Measurements from ENCODE around the gene GLT1D1.
A peak's percentile ranks its signal among the peaks of the same experiment; 100 is the strongest.

GLT1D1 gene

DNA sequence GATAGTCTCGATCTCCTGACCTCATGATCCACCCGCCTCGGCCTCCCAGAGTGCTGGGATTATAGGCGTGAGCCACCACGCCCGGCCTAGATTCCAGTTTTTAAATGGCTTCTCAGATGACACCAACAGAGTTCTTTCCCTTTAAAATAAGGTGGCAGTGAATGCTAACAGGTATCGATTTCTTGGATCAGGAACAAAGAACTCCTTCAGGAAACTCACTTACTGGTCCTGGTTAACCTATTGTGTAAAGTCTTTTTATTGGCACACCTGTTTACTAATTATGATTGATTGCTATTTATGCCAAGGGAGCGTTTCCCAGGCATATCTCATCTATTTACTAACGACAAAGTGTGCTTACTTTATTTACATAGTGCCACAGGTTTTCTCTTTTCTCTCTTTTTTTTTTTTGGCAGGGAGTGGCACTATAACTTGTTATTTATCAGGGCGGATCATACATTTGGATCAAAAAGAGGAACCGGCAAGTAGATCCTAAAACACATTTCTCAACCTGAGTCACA lies 89.7 kb downstream of the GLT1D1 start:
- H3K9me3 Mint-ChIP-seq, result no peaks in the 10 kb centered on the region
- H3K27ac Mint-ChIP-seq, result no peak overlapping the region
- H3K36me3 Mint-ChIP-seq, result no peaks in the 10 kb centered on the region
- no peak overlapping the region for H3K4me3 Mint-ChIP-seq
- ATAC-seq, result no peak
- no peak for DNase-seq (ENCODE audit: low spot score in 2 of 2)
- no peaks in the 10 kb centered on the region for H3K4me1 Mint-ChIP-seq

DNA sequence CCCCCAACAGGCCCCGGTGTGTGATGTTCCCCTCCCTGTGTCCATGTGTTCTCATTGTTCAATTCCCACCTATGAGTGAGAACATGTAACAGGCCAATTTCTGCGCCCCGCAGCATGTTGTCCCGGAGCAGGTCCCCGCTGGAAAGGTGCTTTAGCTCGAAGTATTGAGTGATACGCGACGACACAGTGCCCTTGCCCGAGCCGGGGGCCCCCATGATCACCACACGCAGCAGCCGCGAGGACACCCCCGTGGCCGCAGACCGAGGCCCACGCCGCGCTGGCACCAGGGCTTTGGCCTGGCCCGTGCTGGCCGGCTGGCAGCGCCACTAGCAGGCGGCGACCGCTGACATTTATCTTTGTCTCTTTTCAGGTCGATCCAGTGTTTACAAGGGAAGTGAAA lies 91.7 kb downstream of the GLT1D1 start:
- DNase-seq (ENCODE audit: low spot score in 2 of 2) (no peak), ATAC-seq (no peak)
- H3K27ac Mint-ChIP-seq, result no peak overlapping the region
- H3K9me3 Mint-ChIP-seq, result no peaks in the 10 kb centered on the region
- H3K36me3 Mint-ChIP-seq, result no peaks in the 10 kb centered on the region
- no peaks in the 10 kb centered on the region for H3K4me1 Mint-ChIP-seq
- H3K4me3 Mint-ChIP-seq, result no peak overlapping the region

DNA sequence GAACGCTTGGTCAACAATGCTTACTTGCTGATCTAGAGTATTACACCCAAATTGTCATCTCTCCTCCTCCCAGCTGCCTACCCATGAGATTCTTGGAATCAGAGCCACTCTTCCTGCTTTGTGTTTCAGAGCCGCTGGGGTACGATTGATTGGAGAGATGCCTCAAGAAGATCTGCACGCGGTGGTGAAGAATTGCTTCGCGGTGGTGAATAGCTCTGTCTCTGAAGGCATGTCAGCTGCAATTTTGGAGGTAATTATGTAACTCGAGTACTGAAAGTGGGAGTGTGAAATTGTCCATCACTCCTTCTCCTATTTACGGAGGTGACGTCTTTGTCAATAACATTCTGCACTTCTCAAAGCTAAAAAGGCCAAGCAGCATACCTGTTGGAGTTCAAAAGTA lies 93.9 kb downstream of the GLT1D1 start:
- no peaks in the 10 kb centered on the region for H3K36me3 Mint-ChIP-seq
- ATAC-seq (no peak), DNase-seq (ENCODE audit: low spot score in 2 of 2) (no peak)
- no peak overlapping the region for H3K4me3 Mint-ChIP-seq
- no peaks in the 10 kb centered on the region for H3K4me1 Mint-ChIP-seq
- no peaks in the 10 kb centered on the region for H3K9me3 Mint-ChIP-seq
- no peak overlapping the region for H3K27ac Mint-ChIP-seq

DNA sequence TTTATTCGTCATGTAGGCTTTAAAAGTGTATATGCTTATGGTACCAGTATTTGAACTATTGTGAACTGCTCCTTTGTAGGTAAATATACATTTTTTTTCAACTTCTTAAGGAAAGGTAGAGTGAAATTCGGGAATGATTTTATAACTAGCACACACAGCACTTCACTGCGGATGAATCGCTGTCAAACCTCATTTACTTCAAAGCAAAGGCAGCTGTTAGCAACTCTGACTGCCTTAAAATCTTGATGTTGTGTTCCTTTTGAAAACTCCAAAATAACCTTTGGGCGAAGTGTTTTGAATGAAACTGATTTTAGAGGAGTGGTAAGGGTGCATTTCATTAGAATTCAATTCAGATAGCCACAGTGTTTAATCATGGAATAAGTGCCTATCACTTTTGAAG lies 95.8 kb downstream of the GLT1D1 start:
- Mint-ChIP-seq H3K4me3 (no peak overlapping the region), H3K36me3 (no peaks in the 10 kb centered on the region), H3K27ac (no peak overlapping the region), H3K9me3 (no peaks in the 10 kb centered on the region), H3K4me1 (no peaks in the 10 kb centered on the region)
- no peak for DNase-seq (ENCODE audit: low spot score in 2 of 2)
- no peak for ATAC-seq

DNA sequence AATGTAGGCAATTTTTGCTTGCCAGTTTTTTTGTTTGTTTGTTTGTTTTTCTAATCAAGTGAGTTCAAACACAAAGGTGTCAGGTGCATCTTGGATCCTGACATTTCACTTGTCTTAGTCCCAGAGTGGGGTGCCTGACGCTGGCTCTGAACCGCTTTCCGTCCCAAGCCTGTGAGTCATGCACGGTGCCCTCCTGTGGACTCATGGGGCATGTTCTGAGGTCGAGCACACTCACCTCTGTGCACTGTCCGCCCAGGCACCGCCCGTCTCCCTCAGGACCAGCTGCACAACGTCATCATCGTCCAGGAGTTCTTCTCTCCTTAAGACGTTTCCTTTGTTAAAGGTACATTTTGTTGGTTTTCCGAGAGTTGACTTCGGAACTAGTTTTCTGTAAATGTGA lies 98.2 kb downstream of the GLT1D1 start:
- no peaks in the 10 kb centered on the region for H3K36me3 Mint-ChIP-seq
- DNase-seq (ENCODE audit: low spot score in 2 of 2), result no peak
- H3K4me1 Mint-ChIP-seq, result no peaks in the 10 kb centered on the region
- H3K27ac Mint-ChIP-seq, result no peak overlapping the region
- H3K9me3 Mint-ChIP-seq, result no peaks in the 10 kb centered on the region
- no peak overlapping the region for H3K4me3 Mint-ChIP-seq
- no peak for ATAC-seq

DNA sequence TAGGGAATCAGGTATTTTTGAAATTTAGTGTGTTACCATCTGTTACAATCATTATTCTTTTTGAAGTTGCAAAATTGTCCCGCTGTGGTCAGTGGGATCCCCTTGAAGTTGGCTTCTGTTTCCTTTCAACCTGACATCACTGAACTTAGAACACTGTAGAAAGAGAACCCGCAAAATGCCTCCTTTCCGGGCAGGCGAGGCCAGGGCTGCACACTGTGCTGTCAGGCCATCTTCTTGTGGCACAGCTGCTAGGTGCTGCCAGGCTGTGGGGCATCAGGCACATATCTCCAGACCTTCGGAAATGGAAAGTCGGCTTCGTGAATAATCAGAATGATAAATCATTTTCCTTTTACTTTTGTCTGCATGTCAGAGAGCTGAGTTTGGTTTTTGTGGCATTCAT lies 103.5 kb downstream of the GLT1D1 start:
- H3K9me3 Mint-ChIP-seq, result peaks cover 2% of the 10 kb centered on the region
- ATAC-seq, result no peak
- H3K4me3 Mint-ChIP-seq, result no peak overlapping the region
- no peaks in the 10 kb centered on the region for H3K4me1 Mint-ChIP-seq
- H3K36me3 Mint-ChIP-seq, result no peaks in the 10 kb centered on the region
- H3K27ac Mint-ChIP-seq, result no peak overlapping the region
- no peak for DNase-seq (ENCODE audit: low spot score in 2 of 2)

DNA sequence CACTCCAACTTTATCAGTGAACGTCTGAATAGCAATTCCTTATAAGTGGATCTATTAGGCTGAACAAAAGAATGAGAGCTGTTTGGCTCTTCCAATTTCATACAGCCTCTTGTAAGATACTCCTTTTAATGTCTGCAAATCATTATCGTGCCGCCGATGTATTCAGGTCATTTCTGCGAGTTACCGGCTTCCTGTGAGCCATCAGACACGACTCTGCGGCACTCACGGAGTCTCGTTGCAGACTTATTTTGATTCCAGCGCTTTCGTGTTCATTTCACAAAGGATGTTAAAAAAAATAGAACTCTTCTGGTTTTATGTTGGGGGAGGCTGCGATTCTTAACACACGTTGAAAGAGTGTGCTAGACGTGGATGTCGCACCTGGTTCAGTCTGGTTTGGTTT lies 106.6 kb downstream of the GLT1D1 start:
- Mint-ChIP-seq H3K4me1 (no peaks in the 10 kb centered on the region), H3K4me3 (no peak overlapping the region), H3K27ac (no peak overlapping the region), H3K36me3 (no peaks in the 10 kb centered on the region), H3K9me3 (peaks cover 2% of the 10 kb centered on the region)
- DNase-seq (ENCODE audit: low spot score in 2 of 2), result no peak
- no peak for ATAC-seq

DNA sequence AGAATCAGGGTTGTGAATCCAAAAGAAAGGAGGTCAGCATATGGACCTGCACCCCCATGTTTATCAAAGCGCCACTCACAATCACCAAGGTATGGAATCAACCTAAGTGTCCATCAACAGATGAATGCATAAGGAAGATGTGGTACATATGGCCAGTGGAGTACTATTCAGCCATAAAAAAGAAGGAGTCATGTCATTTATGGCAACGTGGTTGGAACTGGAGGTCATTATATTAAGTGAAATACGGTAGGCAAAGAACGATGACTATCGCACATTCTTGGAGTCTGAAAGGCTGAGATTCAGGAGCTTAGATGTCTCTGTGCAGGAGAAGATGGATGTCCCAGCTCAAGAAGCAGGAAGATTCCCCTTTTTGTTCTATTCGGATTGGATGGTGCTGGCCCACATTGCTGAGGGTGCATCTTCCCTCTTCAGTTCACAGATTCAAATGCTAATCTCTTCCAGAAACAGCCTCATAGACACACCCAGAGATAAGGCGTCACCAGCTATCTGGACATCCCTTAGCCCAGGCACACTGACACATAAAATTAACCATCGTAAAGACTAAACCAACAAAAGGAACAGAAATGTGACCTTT lies 108.1 kb downstream of the GLT1D1 start:
- Mint-ChIP-seq H3K4me3 (no peak overlapping the region), H3K36me3 (no peaks in the 10 kb centered on the region), H3K4me1 (no peaks in the 10 kb centered on the region), H3K9me3 (peaks cover 2% of the 10 kb centered on the region), H3K27ac (no peak overlapping the region)
- no peak for ATAC-seq
- DNase-seq (ENCODE audit: low spot score in 2 of 2), result no peak

DNA sequence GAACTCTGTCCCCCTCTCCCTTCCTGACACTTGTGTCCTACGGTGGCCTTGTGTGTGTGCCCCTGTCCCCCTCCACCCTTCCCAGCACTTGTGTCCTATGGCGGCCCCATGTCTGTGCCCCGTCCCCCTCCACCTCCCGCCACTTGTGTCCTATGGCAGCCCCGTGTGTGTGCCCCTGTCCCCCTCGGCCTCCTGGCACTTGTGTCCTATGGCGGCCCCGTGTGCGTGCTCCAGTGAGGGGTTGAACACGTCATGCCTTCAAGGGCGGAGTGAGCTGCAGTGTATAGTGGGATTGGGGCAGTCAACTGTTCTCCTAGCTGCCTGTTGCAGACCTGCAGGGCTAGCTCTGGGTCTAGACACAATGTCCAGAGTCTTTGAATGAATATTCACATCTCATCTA lies 108.7 kb downstream of the GLT1D1 start:
- DNase-seq (ENCODE audit: low spot score in 2 of 2) (no peak), ATAC-seq (no peak)
- Mint-ChIP-seq H3K4me1 (no peaks in the 10 kb centered on the region), H3K4me3 (no peak overlapping the region), H3K27ac (no peak overlapping the region), H3K9me3 (peaks cover 2% of the 10 kb centered on the region), H3K36me3 (no peaks in the 10 kb centered on the region)

DNA sequence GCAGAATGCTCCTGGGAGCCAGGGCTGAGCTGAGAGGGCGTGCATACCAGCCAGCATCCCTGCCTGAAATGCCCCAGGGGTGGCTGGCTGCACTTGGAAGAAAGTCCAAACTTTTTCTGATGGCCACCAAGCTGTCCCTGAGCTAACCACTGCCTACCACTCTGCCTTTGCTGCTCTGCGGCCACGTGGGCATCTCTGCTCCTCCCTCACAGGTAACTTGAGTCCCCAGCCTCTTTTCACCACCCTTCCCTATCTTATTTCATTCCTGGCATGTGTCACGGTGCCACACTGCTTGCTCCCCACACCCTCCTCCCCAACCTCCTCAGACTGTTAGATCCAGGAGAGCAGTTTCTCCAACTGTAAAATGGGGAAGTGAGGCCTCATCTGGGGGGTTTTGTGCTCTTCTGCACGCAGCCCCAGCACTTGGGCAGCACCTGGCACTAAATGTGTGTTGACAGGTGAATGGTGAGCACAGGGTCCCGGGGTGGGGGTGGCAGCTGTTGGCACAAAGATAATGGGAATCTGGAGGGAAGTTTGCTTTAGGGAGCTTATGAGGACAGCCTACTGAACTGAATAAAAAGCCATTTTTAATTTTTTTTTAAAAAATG lies 113.0 kb downstream of the GLT1D1 start:
- H3K27ac Mint-ChIP-seq, result no peak overlapping the region
- H3K4me3 Mint-ChIP-seq, result no peak overlapping the region
- ATAC-seq, result no peak
- peaks cover 21% of the 10 kb centered on the region for H3K4me1 Mint-ChIP-seq
- H3K36me3 Mint-ChIP-seq, result no peaks in the 10 kb centered on the region
- no peak for DNase-seq (ENCODE audit: low spot score in 2 of 2)
- H3K9me3 Mint-ChIP-seq, result peaks cover 1% of the 10 kb centered on the region

DNA sequence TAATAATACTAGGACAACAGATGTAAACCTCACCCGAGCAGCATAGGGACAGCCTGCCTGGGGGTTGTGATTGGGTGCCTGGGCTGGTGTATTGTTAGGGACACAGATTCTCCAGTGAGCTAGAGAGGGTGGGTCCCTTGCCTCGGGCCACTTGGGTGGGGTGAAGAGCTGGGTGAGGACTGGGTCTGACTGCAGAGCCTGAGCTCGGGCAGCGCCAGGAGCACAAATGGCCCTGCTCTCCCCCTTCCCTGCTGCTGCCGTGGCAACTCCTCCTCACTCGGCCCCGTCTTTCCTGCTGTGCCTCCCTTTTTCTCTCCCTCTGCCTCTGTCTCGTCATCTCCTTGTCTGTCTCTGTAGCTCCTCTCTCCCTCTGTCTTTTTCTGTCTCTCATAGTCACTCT lies 115.4 kb downstream of the GLT1D1 start:
- DNase-seq (ENCODE audit: low spot score in 2 of 2) (no peak), ATAC-seq (no peak)
- Mint-ChIP-seq H3K4me3 (no peak overlapping the region), H3K9me3 (no peaks in the 10 kb centered on the region), H3K36me3 (peaks cover 5% of the 10 kb centered on the region), H3K4me1 (peaks cover 21% of the 10 kb centered on the region), H3K27ac (no peak overlapping the region)

DNA sequence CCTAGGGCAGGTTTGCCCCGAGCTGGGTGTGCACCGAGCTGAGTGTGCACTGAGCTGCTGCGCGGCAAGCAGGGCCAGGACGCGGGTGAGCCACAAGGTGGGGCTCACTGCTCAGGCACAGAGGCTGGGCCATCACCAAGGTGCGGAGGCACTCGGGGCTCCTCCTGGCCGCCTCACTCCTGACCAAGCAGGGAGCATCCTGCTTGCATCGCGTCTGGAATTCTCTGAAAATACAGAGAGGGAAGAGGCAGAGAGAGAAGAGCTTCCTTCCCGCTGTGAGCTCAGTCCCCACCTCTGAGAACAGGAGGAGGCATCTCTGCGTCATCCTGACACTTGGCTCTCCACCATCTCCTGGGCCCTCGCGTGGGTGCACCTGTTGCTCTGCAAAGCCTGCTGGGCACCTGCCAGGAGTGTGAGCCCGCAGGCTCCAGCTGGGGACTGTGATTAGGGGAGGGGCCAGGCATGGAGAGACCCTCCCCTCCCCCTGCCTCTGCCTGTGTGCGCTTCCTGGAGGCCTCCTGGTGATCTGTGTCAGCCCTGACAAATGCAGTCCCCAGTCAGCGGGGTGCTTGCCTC lies 116.3 kb downstream of the GLT1D1 start:
- no peak overlapping the region for H3K27ac Mint-ChIP-seq
- peaks cover 21% of the 10 kb centered on the region for H3K4me1 Mint-ChIP-seq
- no peaks in the 10 kb centered on the region for H3K9me3 Mint-ChIP-seq
- ATAC-seq, result peak; percentile 78
- peak; percentile 8 to 52 for DNase-seq (ENCODE audit: low spot score in 2 of 2)
- no peak overlapping the region for H3K4me3 Mint-ChIP-seq
- peaks cover 6% of the 10 kb centered on the region for H3K36me3 Mint-ChIP-seq

DNA sequence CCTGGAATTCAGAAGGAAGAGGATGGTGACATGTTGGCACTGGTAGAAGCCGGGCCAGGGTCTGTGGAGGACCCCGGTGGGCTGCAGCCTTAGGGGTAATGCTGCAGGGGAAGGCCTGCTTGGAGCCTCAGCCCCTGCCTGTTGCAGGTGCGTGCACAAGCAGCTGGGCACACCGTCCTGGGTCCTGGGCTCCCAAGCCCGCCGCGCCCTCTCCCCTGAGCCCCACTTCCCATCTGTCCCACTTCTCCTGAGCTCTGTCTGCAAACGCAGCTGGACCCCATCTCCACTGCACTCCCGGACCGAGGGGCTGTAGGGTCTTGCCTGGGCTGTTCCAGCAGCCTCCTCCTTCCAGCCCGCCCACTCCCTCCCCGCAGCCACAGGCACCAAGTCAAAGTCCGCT lies 116.8 kb downstream of the GLT1D1 start:
- peak; percentile 14 for ATAC-seq
- Mint-ChIP-seq H3K9me3 (no peaks in the 10 kb centered on the region), H3K4me3 (no peak overlapping the region), H3K36me3 (peaks cover 6% of the 10 kb centered on the region), H3K4me1 (peaks cover 21% of the 10 kb centered on the region), H3K27ac (no peak overlapping the region)
- DNase-seq (ENCODE audit: low spot score in 2 of 2), result no peak

DNA sequence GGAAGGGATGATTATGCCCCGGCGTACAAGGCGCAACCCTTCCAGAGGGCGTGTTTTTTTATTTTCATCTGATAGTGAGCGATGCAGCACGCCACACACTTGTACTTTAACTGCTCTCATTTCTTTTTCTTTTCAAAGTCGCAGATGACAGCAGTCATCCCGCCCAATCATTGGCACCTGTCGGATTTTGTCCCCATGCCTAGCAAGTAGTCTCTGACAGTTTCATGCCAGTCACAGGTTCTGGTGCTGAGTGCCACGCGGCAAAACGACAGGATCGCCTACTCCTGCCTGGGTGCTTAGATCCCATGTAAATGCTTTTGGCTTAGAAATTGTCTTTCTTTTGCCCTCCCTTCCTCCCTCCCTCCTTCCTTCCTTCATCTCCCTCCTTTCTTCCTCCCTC lies 117.7 kb downstream of the GLT1D1 start:
- H3K9me3 Mint-ChIP-seq, result no peaks in the 10 kb centered on the region
- H3K4me1 Mint-ChIP-seq, result peaks cover 21% of the 10 kb centered on the region
- H3K27ac Mint-ChIP-seq, result no peak overlapping the region
- peaks cover 6% of the 10 kb centered on the region for H3K36me3 Mint-ChIP-seq
- DNase-seq (ENCODE audit: low spot score in 2 of 2) (no peak), ATAC-seq (no peak)
- H3K4me3 Mint-ChIP-seq, result no peak overlapping the region

DNA sequence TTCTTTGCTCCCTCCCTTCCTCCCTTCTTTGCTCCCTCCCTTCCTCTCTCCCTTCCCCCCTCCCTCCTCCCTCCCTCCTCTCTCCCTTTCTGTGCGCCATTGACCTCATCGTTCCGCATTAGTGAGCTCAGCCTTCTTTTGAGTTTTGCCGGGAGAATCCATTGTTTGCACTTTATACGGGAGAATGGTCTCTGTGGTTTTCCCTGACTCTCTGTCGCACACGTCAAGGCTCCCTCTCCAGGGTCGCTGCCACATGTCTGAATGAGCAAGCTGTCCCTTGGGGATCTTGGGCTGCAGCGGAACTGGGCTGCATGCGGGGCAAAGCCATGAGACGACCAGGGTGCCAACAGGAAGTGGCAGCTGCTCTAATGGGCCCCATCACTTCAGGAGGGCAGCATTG lies 118.5 kb downstream of the GLT1D1 start:
- DNase-seq (ENCODE audit: low spot score in 2 of 2) (no peak), ATAC-seq (no peak)
- H3K27ac Mint-ChIP-seq, result no peak overlapping the region
- H3K4me1 Mint-ChIP-seq, result peaks cover 21% of the 10 kb centered on the region
- no peaks in the 10 kb centered on the region for H3K9me3 Mint-ChIP-seq
- no peak overlapping the region for H3K4me3 Mint-ChIP-seq
- peaks cover 6% of the 10 kb centered on the region for H3K36me3 Mint-ChIP-seq

DNA sequence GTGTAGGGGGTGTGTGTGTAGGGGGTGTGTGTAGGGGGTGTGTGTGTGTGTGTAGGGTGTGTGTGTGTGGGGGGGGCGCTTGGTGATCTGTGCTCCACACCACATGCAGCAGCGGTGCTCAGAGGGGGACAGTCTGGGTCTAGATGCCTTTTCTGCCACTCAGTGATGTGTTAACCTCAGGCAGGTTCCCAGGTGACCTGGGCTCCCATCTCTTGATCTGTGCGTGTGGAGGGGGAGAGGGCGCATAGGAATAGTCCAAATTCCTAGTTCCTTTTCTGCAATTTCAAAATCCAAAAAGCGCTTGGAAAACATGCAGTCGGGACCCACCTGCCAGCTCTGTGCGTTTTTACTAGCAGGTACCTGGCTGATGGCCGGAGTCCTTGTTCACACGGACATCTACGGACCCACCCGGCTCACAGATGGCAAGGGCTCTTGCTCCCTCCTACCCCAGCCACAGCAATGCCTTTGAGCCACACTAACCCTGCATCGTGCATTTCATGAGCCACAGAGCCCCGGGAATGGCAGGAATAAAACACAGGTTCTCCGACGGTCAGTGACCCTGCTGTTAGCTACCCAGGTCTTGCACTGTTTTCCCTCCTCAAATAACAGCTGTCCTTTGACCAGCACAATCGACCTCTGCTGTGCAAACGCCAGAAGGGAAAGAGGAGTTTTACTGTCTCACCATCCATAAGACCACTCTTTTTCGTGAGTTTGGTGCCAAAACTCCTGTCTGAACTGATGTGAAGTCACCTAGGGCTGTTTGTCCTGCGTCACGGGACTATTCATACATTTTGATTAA lies 120.8 kb downstream of the GLT1D1 start:
- Mint-ChIP-seq H3K9me3 (no peaks in the 10 kb centered on the region), H3K4me3 (no peak overlapping the region), H3K4me1 (peaks cover 16% of the 10 kb centered on the region), H3K36me3 (peaks cover 6% of the 10 kb centered on the region), H3K27ac (no peak overlapping the region)
- DNase-seq (ENCODE audit: low spot score in 2 of 2) (no peak), ATAC-seq (no peak)
